ENCODE results near the gene SCN2B. TPM values are rescaled to one million over a fixed set of nuclear protein-coding genes. Genes with fewer than 3 reads are reported as not detected.

The SCN2B gene
- total and polyA plus RNA-seq, 2 of the 13 experiments (the other 11 are each of a cell fraction or from before 2014, with no cell fraction given) = 0.01 to 0.02 TPM

DNA sequence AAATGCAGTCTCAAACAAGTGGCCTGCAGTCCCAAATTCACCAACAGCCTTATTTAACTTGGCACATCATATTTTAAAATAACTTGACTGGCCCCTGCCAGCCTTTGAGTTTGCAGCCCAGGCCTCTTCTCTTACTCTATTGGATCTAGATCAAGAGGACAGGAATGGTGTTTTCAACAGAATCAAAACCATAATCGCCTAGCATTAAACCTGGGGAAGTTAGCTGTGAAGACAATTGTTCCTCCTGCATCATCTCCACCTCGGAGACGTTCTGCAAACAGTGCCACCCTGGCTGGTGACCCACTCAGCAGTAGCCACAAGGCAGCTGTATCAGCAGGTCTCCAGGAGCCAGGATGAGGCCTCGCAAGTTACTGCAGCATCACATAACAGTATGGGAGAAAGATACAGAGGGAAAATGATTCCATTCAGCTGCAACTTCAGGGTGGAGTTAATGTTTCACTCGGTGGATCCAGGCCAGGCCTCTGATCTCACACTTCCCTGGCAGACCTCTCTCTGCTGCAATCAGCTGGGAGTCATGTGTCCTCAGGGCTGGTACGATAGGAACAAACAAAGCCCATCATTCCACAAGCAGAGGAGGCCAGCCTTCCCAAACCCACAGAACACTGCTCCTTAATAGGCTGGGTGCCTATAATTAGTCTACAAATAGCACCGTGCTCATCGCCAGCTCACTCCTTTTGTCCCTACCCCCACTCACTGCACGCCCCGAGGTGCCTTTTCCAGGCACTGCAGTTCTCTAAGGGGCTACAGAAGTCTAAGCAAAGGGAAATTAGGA lies 18.6 kb upstream of the SCN2B start (continued):
- TF ChIP-seq, protein P1, sequence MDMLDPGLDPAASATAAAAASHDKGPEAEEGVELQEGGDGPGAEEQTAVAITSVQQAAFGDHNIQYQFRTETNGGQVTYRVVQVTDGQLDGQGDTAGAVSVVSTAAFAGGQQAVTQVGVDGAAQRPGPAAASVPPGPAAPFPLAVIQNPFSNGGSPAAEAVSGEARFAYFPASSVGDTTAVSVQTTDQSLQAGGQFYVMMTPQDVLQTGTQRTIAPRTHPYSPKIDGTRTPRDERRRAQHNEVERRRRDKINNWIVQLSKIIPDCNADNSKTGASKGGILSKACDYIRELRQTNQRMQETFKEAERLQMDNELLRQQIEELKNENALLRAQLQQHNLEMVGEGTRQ (IDR thresholded peaks at IDR 0.05; ENCODE audit: low read depth, low read length) = peak; percentile 85
- TF ChIP-seq, protein P1 (CRISPR knock-in tag; IDR thresholded peaks at IDR 0.05; ENCODE audit: borderline replicate concordance) = peak; percentile 88; the same call in 1 of the 2 replicates
- TF ChIP-seq, protein P2, sequence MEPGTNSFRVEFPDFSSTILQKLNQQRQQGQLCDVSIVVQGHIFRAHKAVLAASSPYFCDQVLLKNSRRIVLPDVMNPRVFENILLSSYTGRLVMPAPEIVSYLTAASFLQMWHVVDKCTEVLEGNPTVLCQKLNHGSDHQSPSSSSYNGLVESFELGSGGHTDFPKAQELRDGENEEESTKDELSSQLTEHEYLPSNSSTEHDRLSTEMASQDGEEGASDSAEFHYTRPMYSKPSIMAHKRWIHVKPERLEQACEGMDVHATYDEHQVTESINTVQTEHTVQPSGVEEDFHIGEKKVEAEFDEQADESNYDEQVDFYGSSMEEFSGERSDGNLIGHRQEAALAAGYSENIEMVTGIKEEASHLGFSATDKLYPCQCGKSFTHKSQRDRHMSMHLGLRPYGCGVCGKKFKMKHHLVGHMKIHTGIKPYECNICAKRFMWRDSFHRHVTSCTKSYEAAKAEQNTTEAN (CRISPR knock-in tag; conservative IDR thresholded peaks at IDR 0.05) = no peak; the same call in 1 of the 2 replicates
- TF ChIP-seq ZNF230 (CRISPR knock-in tag; IDR thresholded peaks at IDR 0.05) (peak; percentile 63; the same call in 1 of the 2 replicates), SOX6 (IDR thresholded peaks at IDR 0.05) (no peak), SOX6 (CRISPR knock-in tag; IDR thresholded peaks at IDR 0.05) (peak; percentile 94), MEIS2 (CRISPR knock-in tag; IDR thresholded peaks at IDR 0.05) (peak; percentile 62; the same call in 1 of the 2 replicates), ZNF446 (CRISPR knock-in tag; IDR thresholded peaks at IDR 0.05) (no peak), REL (CRISPR knock-in tag; conservative IDR thresholded peaks at IDR 0.05) (no peak), ZNF543 (CRISPR knock-in tag; IDR thresholded peaks at IDR 0.05) (peak; percentile 57; the same call in 1 of the 2 replicates), GABPA (IDR thresholded peaks at IDR 0.05; ENCODE audit: low read depth, low read length) (no peak), GABPA (CRISPR knock-in tag; IDR thresholded peaks at IDR 0.05; ENCODE audit: low read depth) (0 out of 2 replicates have a peak, but pooled peaks have one; percentile 52), TMF1 (CRISPR knock-in tag; IDR thresholded peaks at IDR 0.05; ENCODE audit: low read depth) (no peak), ZSCAN25 (CRISPR knock-in tag; IDR thresholded peaks at IDR 0.05) (0 out of 2 replicates have a peak, but pooled peaks have one; percentile 11), PRMT3 (CRISPR knock-in tag; IDR thresholded peaks at IDR 0.05; ENCODE audit: borderline replicate concordance, low read depth) (no peak)
- TF ChIP-seq, protein P3, sequence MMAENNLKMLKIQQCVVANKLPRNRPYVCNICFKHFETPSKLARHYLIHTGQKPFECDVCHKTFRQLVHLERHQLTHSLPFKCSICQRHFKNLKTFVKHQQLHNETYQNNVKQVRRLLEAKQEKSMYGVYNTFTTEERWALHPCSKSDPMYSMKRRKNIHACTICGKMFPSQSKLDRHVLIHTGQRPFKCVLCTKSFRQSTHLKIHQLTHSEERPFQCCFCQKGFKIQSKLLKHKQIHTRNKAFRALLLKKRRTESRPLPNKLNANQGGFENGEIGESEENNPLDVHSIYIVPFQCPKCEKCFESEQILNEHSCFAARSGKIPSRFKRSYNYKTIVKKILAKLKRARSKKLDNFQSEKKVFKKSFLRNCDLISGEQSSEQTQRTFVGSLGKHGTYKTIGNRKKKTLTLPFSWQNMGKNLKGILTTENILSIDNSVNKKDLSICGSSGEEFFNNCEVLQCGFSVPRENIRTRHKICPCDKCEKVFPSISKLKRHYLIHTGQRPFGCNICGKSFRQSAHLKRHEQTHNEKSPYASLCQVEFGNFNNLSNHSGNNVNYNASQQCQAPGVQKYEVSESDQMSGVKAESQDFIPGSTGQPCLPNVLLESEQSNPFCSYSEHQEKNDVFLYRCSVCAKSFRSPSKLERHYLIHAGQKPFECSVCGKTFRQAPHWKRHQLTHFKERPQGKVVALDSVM (CRISPR knock-in tag; IDR thresholded peaks at IDR 0.05) = peak; percentile 89
- TF ChIP-seq, protein P4, sequence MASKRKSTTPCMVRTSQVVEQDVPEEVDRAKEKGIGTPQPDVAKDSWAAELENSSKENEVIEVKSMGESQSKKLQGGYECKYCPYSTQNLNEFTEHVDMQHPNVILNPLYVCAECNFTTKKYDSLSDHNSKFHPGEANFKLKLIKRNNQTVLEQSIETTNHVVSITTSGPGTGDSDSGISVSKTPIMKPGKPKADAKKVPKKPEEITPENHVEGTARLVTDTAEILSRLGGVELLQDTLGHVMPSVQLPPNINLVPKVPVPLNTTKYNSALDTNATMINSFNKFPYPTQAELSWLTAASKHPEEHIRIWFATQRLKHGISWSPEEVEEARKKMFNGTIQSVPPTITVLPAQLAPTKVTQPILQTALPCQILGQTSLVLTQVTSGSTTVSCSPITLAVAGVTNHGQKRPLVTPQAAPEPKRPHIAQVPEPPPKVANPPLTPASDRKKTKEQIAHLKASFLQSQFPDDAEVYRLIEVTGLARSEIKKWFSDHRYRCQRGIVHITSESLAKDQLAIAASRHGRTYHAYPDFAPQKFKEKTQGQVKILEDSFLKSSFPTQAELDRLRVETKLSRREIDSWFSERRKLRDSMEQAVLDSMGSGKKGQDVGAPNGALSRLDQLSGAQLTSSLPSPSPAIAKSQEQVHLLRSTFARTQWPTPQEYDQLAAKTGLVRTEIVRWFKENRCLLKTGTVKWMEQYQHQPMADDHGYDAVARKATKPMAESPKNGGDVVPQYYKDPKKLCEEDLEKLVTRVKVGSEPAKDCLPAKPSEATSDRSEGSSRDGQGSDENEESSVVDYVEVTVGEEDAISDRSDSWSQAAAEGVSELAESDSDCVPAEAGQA (IDR thresholded peaks at IDR 0.05; ENCODE audit: low read depth) = 0 out of 2 replicates have a peak, but pooled peaks have one; percentile 17
- TF ChIP-seq, protein P4 (CRISPR knock-in tag; IDR thresholded peaks at IDR 0.05; ENCODE audit: borderline replicate concordance) = no peak
